RWPE2 (cell line): ENCODE measurements around the gene AP1M2.

ENCODE experiments used
- ATAC-seq: fragments of 200-7000 bp; cut with Tn5 transposase; 3 replicates; pipeline ENCODE4 v1.9.1; 2021; ENCODE audit warnings: low read depth
- DNase-seq: peaks from one replicate; pipeline ENCODE4 v3.0.0-alpha.2; 2020; ENCODE audit warnings: low spot score
- H3K27ac ChIP-seq: fragments of 450-650 bp; 2 replicates; pipeline ENCODE4 v1.5.1; 2017; ENCODE audit warnings: mild to moderate bottlenecking; ENCODE audit not compliant: poor library complexity, severe bottlenecking
- H3K27me3 ChIP-seq: fragments of 250-450 bp; sonication (Bioruptor Pico); 2 replicates; pipeline ENCODE4 v1.5.1; 2021; ENCODE audit warnings: mild to moderate bottlenecking, moderate library complexity; ENCODE audit not compliant: insufficient read depth, poor library complexity, severe bottlenecking
- H3K36me3 ChIP-seq: fragments of 250-450 bp; sonication (Bioruptor Pico); 2 replicates; pipeline ENCODE4 v1.5.1; 2020; ENCODE audit warnings: low read depth, mild to moderate bottlenecking, moderate library complexity
- H3K4me1 ChIP-seq: fragments of 250-450 bp; sonication (Bioruptor Pico); 2 replicates; pipeline ENCODE4 v1.5.1; 2021; ENCODE audit warnings: mild to moderate bottlenecking, moderate library complexity; ENCODE audit not compliant: insufficient read depth, poor library complexity, severe bottlenecking
- H3K4me3 ChIP-seq: fragments of 250-450 bp; sonication (Bioruptor Pico); 2 replicates; pipeline ENCODE4 v1.5.1; 2021; ENCODE audit warnings: mild to moderate bottlenecking, moderate library complexity; ENCODE audit not compliant: severe bottlenecking
- H3K9me3 ChIP-seq: fragments of 250-450 bp; sonication (Bioruptor Pico); 2 replicates; pipeline ENCODE4 v1.5.1; 2021; ENCODE audit warnings: mild to moderate bottlenecking, moderate library complexity; ENCODE audit not compliant: severe bottlenecking
- CTCF ChIP-seq: fragments of 450-650 bp; IDR thresholded peaks from one replicate; pipeline ENCODE4 v1.5.1; 2017; ENCODE audit warnings: mild to moderate bottlenecking, moderate library complexity; ENCODE audit not compliant: poor library complexity, severe bottlenecking

The AP1M2 gene

GRCh38 chr19:10621966-10622365 is 34.9 kb upstream of the AP1M2 start:
- ATAC-seq (no peak), DNase-seq (no peak)
- no peak overlapping the region for H3K27ac ChIP-seq
- H3K4me1 ChIP-seq, result peaks cover 18% of the 10 kb centered on the region
- H3K9me3 ChIP-seq, result no peaks in the 10 kb centered on the region
- H3K4me3 ChIP-seq, result no peak overlapping the region
- TF ChIP-seq CTCF, result no peak
- peaks cover 6% of the 10 kb centered on the region for H3K36me3 ChIP-seq
- no peaks in the 10 kb centered on the region for H3K27me3 ChIP-seq

- Histone ChIP-seq H3K4me1 (peaks cover 16% of the 10 kb centered on the region), H3K9me3 (no peaks in the 10 kb centered on the region), H3K27ac (no peak overlapping the region), H3K36me3 (no peaks in the 10 kb centered on the region), H3K4me3 (no peak overlapping the region), H3K27me3 (no peaks in the 10 kb centered on the region)
- ATAC-seq (no peak), DNase-seq (no peak)
- TF ChIP-seq CTCF, result no peak
Measured at GRCh38 chr19:10620786-10621185, 33.7 kb upstream of the AP1M2 start.

GRCh38 chr19:10618846-10619245 is 31.7 kb upstream of the AP1M2 start:
- Histone ChIP-seq H3K27me3 (no peaks in the 10 kb centered on the region), H3K9me3 (no peaks in the 10 kb centered on the region), H3K4me3 (no peak overlapping the region), H3K4me1 (peaks cover 11% of the 10 kb centered on the region), H3K36me3 (no peaks in the 10 kb centered on the region), H3K27ac (peak overlapping the region; percentile 84)
- no peak for TF ChIP-seq CTCF
- ATAC-seq (no peak), DNase-seq (no peak)

- Histone ChIP-seq H3K4me3 (no peak overlapping the region), H3K36me3 (no peaks in the 10 kb centered on the region), H3K9me3 (no peaks in the 10 kb centered on the region), H3K4me1 (peaks cover 11% of the 10 kb centered on the region), H3K27ac (peak overlapping the region; percentile 84), H3K27me3 (no peaks in the 10 kb centered on the region)
- peak; percentile 95 for ATAC-seq
- TF ChIP-seq CTCF, result no peak
- no peak for DNase-seq
Measured at GRCh38 chr19:10617409-10618121, 30.5 kb upstream of the AP1M2 start.

- Histone ChIP-seq H3K36me3 (no peaks in the 10 kb centered on the region), H3K4me1 (peaks cover 9% of the 10 kb centered on the region), H3K9me3 (no peaks in the 10 kb centered on the region), H3K27me3 (no peaks in the 10 kb centered on the region), H3K4me3 (no peak overlapping the region), H3K27ac (no peak overlapping the region)
- ATAC-seq (no peak), DNase-seq (no peak)
- no peak for TF ChIP-seq CTCF
Measured at GRCh38 chr19:10615429-10616023, 28.4 kb upstream of the AP1M2 start.
